HG03139 (cell line): Measurements from ENCODE around the gene GAPDHS.

ENCODE experiments used
- ATAC-seq: cut with Tn5 transposase; IDR thresholded peaks from one replicate; pipeline ENCODE4 v1.9.1; 2021; ENCODE audit not compliant: unreplicated experiment

The GAPDHS gene

GRCh38 chr19:35533201-35533821, at the start of gene GAPDHS:
Gene GAPDHS (plus strand): TSS chr19:35533456. CDS start chr19:35533528, 72 bp downstream.
- no peak for ATAC-seq

GRCh38 chr19:35484252-35485036, 48.8 kb upstream of the GAPDHS start:
- peak; percentile 63 for ATAC-seq

GRCh38 chr19:35486268-35486708, 47.0 kb upstream of the GAPDHS start:
- ATAC-seq = no peak

GRCh38 chr19:35487656-35488182, 45.5 kb upstream of the GAPDHS start:
- ATAC-seq = no peak

GRCh38 chr19:35488677-35489076, 44.6 kb upstream of the GAPDHS start:
- no peak for ATAC-seq

- ATAC-seq = no peak
These were observed 42.9 kb upstream of the GAPDHS start, which contains the start of gene KRTDAP for GRCh38 chr19:35490364-35490763. Gene KRTDAP (minus strand): TSS chr19:35490464. CDS start chr19:35490442, 22 bp downstream.

- ATAC-seq = no peak
These were observed 41.4 kb upstream of the GAPDHS start for GRCh38 chr19:35491836-35492360.

- ATAC-seq = no peak
These were observed 39.3 kb upstream of the GAPDHS start for GRCh38 chr19:35493971-35494370.

- no peak for ATAC-seq
These were observed 37.9 kb upstream of the GAPDHS start for GRCh38 chr19:35495107-35496064.

- no peak for ATAC-seq
These were observed 35.9 kb upstream of the GAPDHS start for GRCh38 chr19:35497406-35497805.

- no peak for ATAC-seq
These were observed 35.0 kb upstream of the GAPDHS start for GRCh38 chr19:35498220-35498619.

GRCh38 chr19:35498984-35499527, 34.2 kb upstream of the GAPDHS start:
- no peak for ATAC-seq

GRCh38 chr19:35500611-35501010, 32.6 kb upstream of the GAPDHS start:
- no peak for ATAC-seq

GRCh38 chr19:35501684-35502083, 31.6 kb upstream of the GAPDHS start:
- no peak for ATAC-seq

- no peak for ATAC-seq
These were observed 30.5 kb upstream of the GAPDHS start for GRCh38 chr19:35502751-35503150.

GRCh38 chr19:35506011-35506410, 27.2 kb upstream of the GAPDHS start:
- ATAC-seq = no peak

- no peak for ATAC-seq
These were observed 25.7 kb upstream of the GAPDHS start for GRCh38 chr19:35507561-35507960.

- no peak for ATAC-seq
These were observed 25.1 kb upstream of the GAPDHS start for GRCh38 chr19:35508129-35508528.

- ATAC-seq = no peak
These were observed 24.1 kb upstream of the GAPDHS start for GRCh38 chr19:35509018-35509652.
